HEK293T (cell line): ENCODE results near the gene FAM107B.

Experiments
- ARNT ChIP-seq: fragments of 450-650 bp; IDR thresholded peaks from 2 replicates; pipeline ENCODE4 v1.6.1; 2017; ENCODE audit warnings: mild to moderate bottlenecking
- CTBP1 ChIP-seq: fragments of 450-650 bp; IDR thresholded peaks from 2 replicates; pipeline ENCODE4 v1.6.1; 2016; ENCODE audit warnings: borderline replicate concordance
- FOXK2 ChIP-seq: fragments of 450-650 bp; IDR thresholded peaks from 2 replicates; pipeline ENCODE4 v1.6.1; 2016; ENCODE audit warnings: mild to moderate bottlenecking
- FOXM1 ChIP-seq: fragments of 450-650 bp; IDR thresholded peaks from 2 replicates; pipeline ENCODE4 v1.6.1; 2017; ENCODE audit warnings: mild to moderate bottlenecking, borderline replicate concordance
- L3MBTL2 ChIP-seq: fragments of 450-650 bp; conservative IDR thresholded peaks from 2 replicates; pipeline ENCODE4 v1.6.1; 2016; ENCODE audit warnings: mild to moderate bottlenecking
- LEF1 ChIP-seq: fragments of 450-650 bp; IDR thresholded peaks from 2 replicates; pipeline ENCODE4 v1.6.1; 2017; ENCODE audit warnings: mild to moderate bottlenecking, borderline replicate concordance
- NFRKB ChIP-seq: fragments of 450-650 bp; IDR thresholded peaks from 2 replicates; pipeline ENCODE4 v1.6.1; 2016; ENCODE audit warnings: mild to moderate bottlenecking, moderate library complexity
- SP1 ChIP-seq: fragments of 450-650 bp; IDR thresholded peaks from 2 replicates; pipeline ENCODE4 v1.6.1; 2017
- SUZ12 ChIP-seq: fragments of 450-650 bp; IDR thresholded peaks from 2 replicates; pipeline ENCODE4 v1.6.1; 2016; ENCODE audit warnings: mild to moderate bottlenecking
- TARDBP ChIP-seq: fragments of 450-650 bp; IDR thresholded peaks from 2 replicates; pipeline ENCODE4 v1.6.1; 2016

DNA sequence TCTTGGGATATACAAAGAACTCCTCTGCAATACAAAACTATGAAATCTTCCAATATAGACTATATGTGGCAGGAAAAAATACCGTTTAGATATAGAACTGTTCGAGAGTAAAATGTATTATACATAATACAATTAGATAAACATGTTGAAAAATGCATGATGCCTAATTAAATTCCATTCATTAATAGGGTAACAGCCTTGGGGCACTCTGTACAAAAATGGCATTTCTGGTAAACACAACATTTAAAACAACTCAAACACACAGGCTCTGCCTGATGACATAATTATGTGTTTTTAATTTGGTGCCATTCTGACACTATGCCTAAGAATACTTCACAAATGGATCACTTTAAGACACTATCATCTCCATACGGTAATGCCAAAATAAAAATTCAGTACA is 180.9 kb downstream of the FAM107B start:
- TF ChIP-seq FOXK2 (no peak), CTBP1 (no peak), SUZ12 (no peak), NFRKB (no peak), FOXM1 (no peak), ARNT (no peak), TARDBP (no peak), SP1 (no peak), LEF1 (no peak), L3MBTL2 (no peak)
